ENCODE results near the gene NXPE4.

DNA sequence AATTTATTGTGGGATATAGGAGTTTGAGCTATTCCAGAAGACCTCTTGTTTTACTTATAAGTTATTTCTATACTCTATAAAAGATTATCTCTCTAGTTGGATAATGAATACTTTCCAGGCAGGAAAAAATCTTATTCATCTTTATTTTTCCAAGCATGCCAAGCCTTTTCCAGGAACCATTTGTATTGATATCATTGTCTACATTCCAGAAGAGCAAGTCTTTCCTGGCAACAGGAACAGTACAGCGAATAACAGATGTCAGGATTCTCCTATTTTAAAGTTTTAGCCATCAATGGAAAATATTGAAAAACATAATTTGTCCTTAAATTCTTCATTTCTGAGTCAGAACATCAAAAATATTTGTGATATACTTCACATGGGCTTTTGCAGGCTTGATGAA, 30.8 kb downstream of the NXPE4 start:
- TF ChIP-seq POLR2AphosphoS5 (IDR thresholded peaks at IDR 0.05) (no peak), CTCF (IDR thresholded peaks at IDR 0.05) (no peak), POLR2A (IDR thresholded peaks at IDR 0.05) (no peak), EP300 (IDR thresholded peaks at IDR 0.05) (no peak)

Measured in suprapubic skin (tissue), 4 donors.